SK-N-SH (cell line): ENCODE data around the gene UGT1A10. TPM values are rescaled to one million over a fixed set of nuclear protein-coding genes. Genes with fewer than 3 reads are reported as not detected.

Source experiments
- CTCF ChIA-PET: fragments of 300-600, 350-600 bp; formaldehyde crosslinking; extraction: SDS; loops from one replicate; lab custom pipeline; 2021; lab: Yijun Ruan, JAX
- POLR2A ChIA-PET: fragments of 350-600 bp; sonication (Branson Sonifier 250); formaldehyde crosslinking; extraction: SDS; loops from one replicate; lab custom pipeline; 2020; ENCODE audit warnings: antibody characterized with exemption, inconsistent platforms; lab: Yijun Ruan, JAX
- DNase-seq: peaks from one replicate; pipeline ENCODE4 v3.0.0; 2012
- H2AFZ ChIP-seq: fragments of 200-600 bp; sonication (generic); 2 replicates; pipeline ENCODE4 v1.8.1; 2016; ENCODE audit warnings: antibody characterized with exemption, mild to moderate bottlenecking, low read depth
- H3F3A ChIP-seq: fragments of 200-600 bp; sonication (generic); replicated peaks from 2 replicates; pipeline ENCODE3; 2016; ENCODE audit warnings: antibody characterized with exemption, mild to moderate bottlenecking; ENCODE audit not compliant: insufficient read depth
- H3K27ac ChIP-seq, 2 experiments: fragments of 200-500 bp in 1 of 2; fragments of 200-600 bp in 1 of 2; sonication (Bioruptor generic) in 1 of 2; sonication (generic), shearing (Covaris generic) in 1 of 2; 2 replicates each; pipeline versions ENCODE4 v1.5.1 to v1.6.1; 2014 to 2016; ENCODE audit warnings: low read depth in 2 of 2, inconsistent platforms in 1 of 2, low read length in 1 of 2, mild to moderate bottlenecking in 1 of 2, mixed read lengths in 1 of 2
- H3K27me3 ChIP-seq: fragments of 200-600 bp; sonication (generic), shearing (Covaris generic); 2 replicates; pipeline ENCODE4 v1.6.1; 2016; ENCODE audit warnings: mixed run types; ENCODE audit not compliant: insufficient read depth
- H3K36me3 ChIP-seq, 2 experiments: fragments of 200-500 bp in 1 of 2; fragments of 200-600 bp in 1 of 2; sonication (Bioruptor generic) in 1 of 2; sonication (generic) in 1 of 2; replicated peaks in 1 of 2; 2 replicates each; pipeline versions ENCODE3 to v1.5.1; 2014 to 2016; ENCODE audit warnings: low read length in 1 of 2, mild to moderate bottlenecking in 1 of 2; ENCODE audit not compliant: insufficient read depth in 2 of 2, control insufficient read depth in 1 of 2
- H3K4me1 ChIP-seq, 2 experiments: fragments of 200-500 bp in 1 of 2; fragments of 200-600 bp in 1 of 2; sonication (Bioruptor generic) in 1 of 2; sonication (generic), shearing (Covaris generic) in 1 of 2; 2 replicates each; pipeline versions ENCODE4 v1.5.1 to v1.6.1; 2014 to 2016; ENCODE audit warnings: low read depth in 1 of 2, low read length in 1 of 2, mixed run types in 1 of 2; ENCODE audit not compliant: insufficient read depth in 2 of 2, control insufficient read depth in 1 of 2
- H3K4me2 ChIP-seq: fragments of 200-600 bp; sonication (generic), shearing (Covaris generic); 2 replicates; pipeline ENCODE4 v1.6.1; 2017; ENCODE audit warnings: mixed run types
- H3K4me3 ChIP-seq, 2 experiments: fragments of 200-500 bp in 1 of 2; fragments of 200-600 bp in 1 of 2; sonication (Bioruptor generic) in 1 of 2; sonication (generic), shearing (Covaris generic) in 1 of 2; 2 replicates each; pipeline versions ENCODE4 v1.5.1 to v1.8.1; 2014 to 2016; ENCODE audit warnings: low read depth in 2 of 2, inconsistent platforms in 1 of 2, low read length in 1 of 2, mild to moderate bottlenecking in 1 of 2, mixed read lengths in 1 of 2, moderate library complexity in 1 of 2
- H3K79me2 ChIP-seq: fragments of 200-600 bp; sonication (generic); 2 replicates; pipeline ENCODE4 v1.8.1; 2017; ENCODE audit warnings: mild to moderate bottlenecking; ENCODE audit not compliant: insufficient read depth
- H3K9ac ChIP-seq: fragments of 200-600 bp; sonication (generic); 2 replicates; pipeline ENCODE4 v1.6.1; 2017; ENCODE audit warnings: mixed run types
- H3K9me2 ChIP-seq: fragments of 200-600 bp; sonication (generic); 2 replicates; pipeline ENCODE4 v1.6.1; 2017; ENCODE audit warnings: mixed run types
- H3K9me3 ChIP-seq: fragments of 200-600 bp; sonication (generic); 2 replicates; pipeline ENCODE4 v1.6.1; 2017; ENCODE audit warnings: mixed run types, mild to moderate bottlenecking, moderate library complexity
- H4K20me1 ChIP-seq: fragments of 200-600 bp; sonication (generic); 2 replicates; pipeline ENCODE4 v1.6.1; 2017; ENCODE audit warnings: mild to moderate bottlenecking, mixed run types; ENCODE audit not compliant: insufficient read depth
- FOSL2 ChIP-seq: IDR thresholded peaks from 2 replicates; pipeline ENCODE4 v1.4.0; 2012; ENCODE audit warnings: low read depth, mild to moderate bottlenecking, moderate library complexity, borderline replicate concordance
- FOXM1 ChIP-seq: IDR thresholded peaks from 2 replicates; pipeline ENCODE4 v1.4.0; 2012; ENCODE audit warnings: low read depth, mild to moderate bottlenecking
- GATA2 ChIP-seq: sonication (generic); formaldehyde crosslinking; IDR thresholded peaks from 2 replicates; pipeline ENCODE4 v1.5.0; 2020; ENCODE audit warnings: mild to moderate bottlenecking, missing genetic modification reagents
- JUND ChIP-seq: IDR thresholded peaks from 2 replicates; pipeline ENCODE4 v1.4.0; 2012
- RCOR1 ChIP-seq: fragments of 150-350 bp; IDR thresholded peaks from 2 replicates; pipeline ENCODE4 v1.6.1; 2017; ENCODE audit warnings: antibody characterized with exemption, low read length
- ZBTB33 ChIP-seq: IDR thresholded peaks from 2 replicates; pipeline ENCODE4 v1.4.0; 2012; ENCODE audit warnings: low read depth, borderline replicate concordance
- WGBS: methylation state at CpG from one replicate; pipeline ENCODE4 v1.1.6; 2017; ENCODE audit warnings: low lambda C conversion rate; 5-methylcytosine and 5-hydroxymethylcytosine counted together
- polyA plus RNA-seq, 3 experiments: library from polyadenylated mRNA; depleted of rRNA; stranded (reverse); fragments of >200 nt; gene quantifications; 2 replicates each; pipeline ENCODE4 v1.2.3, GENCODE V29; 2012
- TF ChIP-seq, protein P1 (sequence below): fragments of 200-600 bp; sonication (generic); IDR thresholded peaks from 2 replicates; pipeline ENCODE4 v1.6.1; 2017; ENCODE audit warnings: antibody characterized with exemption, mild to moderate bottlenecking, moderate library complexity
- TF ChIP-seq, protein P2 (sequence below): IDR thresholded peaks from 2 replicates; pipeline ENCODE4 v1.6.1; 2012; ENCODE audit warnings: mild to moderate bottlenecking, low read depth, low read length, moderate library complexity

The UGT1A10 gene
- polyA plus RNA-seq, 1 of the 3 experiments (the other 2 are of a cell fraction): not detected

- Histone ChIP-seq H3K9me2 (no peaks in the 10 kb centered on the region), H3K9ac (no peak overlapping the region), H3F3A (no peaks in the 10 kb centered on the region), H3K36me3 (no peaks in the 10 kb centered on the region), H3K9me3 (no peaks in the 10 kb centered on the region), H2AFZ (no peak overlapping the region), H3K79me2 (no peaks in the 10 kb centered on the region), H3K27me3 (no peaks in the 10 kb centered on the region), H3K4me2 (no peak overlapping the region), H3K27ac (no peak overlapping the region), H3K4me1 (peaks cover 0 to 3% of the 10 kb centered on the region in 2 experiments; a peak in 1 of 4 replicates), H4K20me1 (no peaks in the 10 kb centered on the region), H3K4me3 (no peak overlapping the region)
- ChIA-PET POLR2A (no interaction called here), CTCF (no interaction called here)
- DNase-seq: no peak
- TF ChIP-seq, protein P1, sequence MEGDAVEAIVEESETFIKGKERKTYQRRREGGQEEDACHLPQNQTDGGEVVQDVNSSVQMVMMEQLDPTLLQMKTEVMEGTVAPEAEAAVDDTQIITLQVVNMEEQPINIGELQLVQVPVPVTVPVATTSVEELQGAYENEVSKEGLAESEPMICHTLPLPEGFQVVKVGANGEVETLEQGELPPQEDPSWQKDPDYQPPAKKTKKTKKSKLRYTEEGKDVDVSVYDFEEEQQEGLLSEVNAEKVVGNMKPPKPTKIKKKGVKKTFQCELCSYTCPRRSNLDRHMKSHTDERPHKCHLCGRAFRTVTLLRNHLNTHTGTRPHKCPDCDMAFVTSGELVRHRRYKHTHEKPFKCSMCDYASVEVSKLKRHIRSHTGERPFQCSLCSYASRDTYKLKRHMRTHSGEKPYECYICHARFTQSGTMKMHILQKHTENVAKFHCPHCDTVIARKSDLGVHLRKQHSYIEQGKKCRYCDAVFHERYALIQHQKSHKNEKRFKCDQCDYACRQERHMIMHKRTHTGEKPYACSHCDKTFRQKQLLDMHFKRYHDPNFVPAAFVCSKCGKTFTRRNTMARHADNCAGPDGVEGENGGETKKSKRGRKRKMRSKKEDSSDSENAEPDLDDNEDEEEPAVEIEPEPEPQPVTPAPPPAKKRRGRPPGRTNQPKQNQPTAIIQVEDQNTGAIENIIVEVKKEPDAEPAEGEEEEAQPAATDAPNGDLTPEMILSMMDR: no peak
- no peak for TF ChIP-seq FOSL2
- TF ChIP-seq GATA2 (CRISPR knock-in tag): no peak
- TF ChIP-seq RCOR1: no peak
- no peak for TF ChIP-seq JUND
- 64% methylated on average over 3 of the region's 3 CpGs for WGBS
These were observed 184.9 kb downstream of the UGT1A10 start for GRCh38 chr2:233821196-233821595.

DNA sequence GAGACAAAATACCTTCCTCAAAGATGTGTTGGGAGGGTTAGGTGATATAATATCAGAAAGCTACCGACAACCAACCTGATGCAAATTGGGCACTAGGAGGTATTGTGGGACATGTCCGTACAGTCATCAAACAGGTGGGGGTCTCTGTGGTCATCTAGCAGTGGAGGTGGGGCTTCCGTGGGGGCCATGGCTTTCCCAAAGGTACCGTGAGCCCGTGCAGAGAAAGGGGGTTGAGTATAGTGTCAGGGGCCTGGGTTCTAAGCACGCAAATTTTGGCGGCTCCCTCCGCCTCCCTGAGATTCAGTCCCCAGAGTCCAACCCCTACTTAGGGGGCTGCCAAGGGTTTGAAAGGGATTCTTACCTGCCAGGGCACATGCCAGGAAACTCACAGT lies 185.5 kb downstream of the UGT1A10 start:
- POLR2A ChIA-PET: no interaction called here
- H3K4me1 ChIP-seq: no peaks in the 10 kb centered on the region; a peak in 1 of 4 replicates
- TF ChIP-seq FOXM1 (no peak), ZBTB33 (no peak)
- TF ChIP-seq, protein P2, sequence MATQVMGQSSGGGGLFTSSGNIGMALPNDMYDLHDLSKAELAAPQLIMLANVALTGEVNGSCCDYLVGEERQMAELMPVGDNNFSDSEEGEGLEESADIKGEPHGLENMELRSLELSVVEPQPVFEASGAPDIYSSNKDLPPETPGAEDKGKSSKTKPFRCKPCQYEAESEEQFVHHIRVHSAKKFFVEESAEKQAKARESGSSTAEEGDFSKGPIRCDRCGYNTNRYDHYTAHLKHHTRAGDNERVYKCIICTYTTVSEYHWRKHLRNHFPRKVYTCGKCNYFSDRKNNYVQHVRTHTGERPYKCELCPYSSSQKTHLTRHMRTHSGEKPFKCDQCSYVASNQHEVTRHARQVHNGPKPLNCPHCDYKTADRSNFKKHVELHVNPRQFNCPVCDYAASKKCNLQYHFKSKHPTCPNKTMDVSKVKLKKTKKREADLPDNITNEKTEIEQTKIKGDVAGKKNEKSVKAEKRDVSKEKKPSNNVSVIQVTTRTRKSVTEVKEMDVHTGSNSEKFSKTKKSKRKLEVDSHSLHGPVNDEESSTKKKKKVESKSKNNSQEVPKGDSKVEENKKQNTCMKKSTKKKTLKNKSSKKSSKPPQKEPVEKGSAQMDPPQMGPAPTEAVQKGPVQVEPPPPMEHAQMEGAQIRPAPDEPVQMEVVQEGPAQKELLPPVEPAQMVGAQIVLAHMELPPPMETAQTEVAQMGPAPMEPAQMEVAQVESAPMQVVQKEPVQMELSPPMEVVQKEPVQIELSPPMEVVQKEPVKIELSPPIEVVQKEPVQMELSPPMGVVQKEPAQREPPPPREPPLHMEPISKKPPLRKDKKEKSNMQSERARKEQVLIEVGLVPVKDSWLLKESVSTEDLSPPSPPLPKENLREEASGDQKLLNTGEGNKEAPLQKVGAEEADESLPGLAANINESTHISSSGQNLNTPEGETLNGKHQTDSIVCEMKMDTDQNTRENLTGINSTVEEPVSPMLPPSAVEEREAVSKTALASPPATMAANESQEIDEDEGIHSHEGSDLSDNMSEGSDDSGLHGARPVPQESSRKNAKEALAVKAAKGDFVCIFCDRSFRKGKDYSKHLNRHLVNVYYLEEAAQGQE: no peak
- no peaks in the 10 kb centered on the region for H3K9me2 ChIP-seq
- no peaks in the 10 kb centered on the region for H3K36me3 ChIP-seq
- H3K27me3 ChIP-seq: no peaks in the 10 kb centered on the region
- H3K9ac ChIP-seq: no peak overlapping the region
- H3K9me3 ChIP-seq: no peaks in the 10 kb centered on the region
- WGBS: 71% methylated on average over 4 of the region's 8 CpGs
- CTCF ChIA-PET: no interaction called here
- no peak overlapping the region for H3K27ac ChIP-seq
- no peaks in the 10 kb centered on the region for H3F3A ChIP-seq
- H3K79me2 ChIP-seq: no peaks in the 10 kb centered on the region
- no peak overlapping the region for H3K4me2 ChIP-seq
- H3K4me3 ChIP-seq: no peak overlapping the region
- no peak overlapping the region for H2AFZ ChIP-seq
- H4K20me1 ChIP-seq: no peaks in the 10 kb centered on the region
- DNase-seq: no peak
